WI38 (cell line): ENCODE data around the gene ARHGEF7.

ENCODE experiments used
- H3K4me3 ChIP-seq: 2 replicates; pipeline ENCODE4 v1.5.1; 2011; ENCODE audit warnings: low read depth, mild to moderate bottlenecking, control low read depth, low read length
- CTCF ChIP-seq: IDR thresholded peaks from 2 replicates; pipeline ENCODE4 v1.5.1; 2012; ENCODE audit warnings: low read depth, mild to moderate bottlenecking, control low read depth, low read length

The ARHGEF7 gene

GRCh38 chr13:111219950-111220349 is 104.8 kb downstream of the ARHGEF7 start:
- H3K4me3 ChIP-seq, result no peak overlapping the region
- TF ChIP-seq CTCF, result no peak

GRCh38 chr13:111225166-111225565 is 110.1 kb downstream of the ARHGEF7 start:
- TF ChIP-seq CTCF, result no peak
- no peak overlapping the region for H3K4me3 ChIP-seq

GRCh38 chr13:111225810-111226546 is 110.9 kb downstream of the ARHGEF7 start:
- no peak overlapping the region for H3K4me3 ChIP-seq
- TF ChIP-seq CTCF, result no peak

- no peak for TF ChIP-seq CTCF
- H3K4me3 ChIP-seq, result no peak overlapping the region
Observed at GRCh38 chr13:111227405-111227804, 112.3 kb downstream of the ARHGEF7 start.

DNA sequence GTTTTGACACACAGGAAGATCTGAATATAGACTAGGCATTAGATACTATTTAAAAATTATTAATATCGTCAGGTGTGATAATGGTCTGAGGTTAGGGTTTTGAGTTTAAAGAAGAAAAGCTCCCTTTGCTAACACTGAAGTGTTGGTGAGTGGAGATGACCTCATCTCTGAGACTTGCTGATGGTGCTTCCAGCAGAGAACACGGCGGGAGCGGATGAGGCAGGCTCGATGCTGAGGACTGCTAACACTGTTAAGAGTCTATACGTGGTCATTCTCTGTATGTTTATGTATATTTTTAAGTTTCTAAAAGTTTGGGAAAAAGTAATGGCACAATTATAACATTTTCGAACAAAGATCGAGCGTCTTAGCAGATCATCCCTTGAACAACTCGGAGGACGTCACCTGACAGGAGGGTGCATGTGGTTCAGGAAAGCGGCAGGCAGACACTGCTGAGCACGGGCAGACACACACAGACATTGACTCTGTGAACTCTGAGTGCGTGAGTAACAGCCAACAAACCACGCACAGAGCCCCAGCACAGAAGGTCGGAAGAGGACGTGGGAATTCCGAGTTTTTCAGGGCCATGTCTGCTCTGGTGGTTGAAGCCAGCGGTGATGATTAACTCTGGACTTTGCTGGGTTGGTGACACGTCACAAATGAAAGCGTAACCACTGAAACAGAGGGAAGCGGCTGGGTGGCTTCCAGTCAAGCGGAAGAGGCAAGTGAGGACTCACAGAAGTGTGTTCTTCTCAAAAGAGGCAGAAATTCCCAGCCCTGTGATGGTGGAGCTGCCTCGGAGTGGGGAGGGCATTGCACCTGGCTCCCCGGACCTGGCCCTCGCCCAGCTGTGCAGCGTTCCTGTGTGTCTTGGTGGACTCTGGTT is 113.4 kb downstream of the ARHGEF7 start:
- TF ChIP-seq CTCF, result no peak
- H3K4me3 ChIP-seq, result no peak overlapping the region

- TF ChIP-seq CTCF, result no peak
- no peak overlapping the region for H3K4me3 ChIP-seq
Observed at GRCh38 chr13:111230385-111230930, 115.3 kb downstream of the ARHGEF7 start.

DNA sequence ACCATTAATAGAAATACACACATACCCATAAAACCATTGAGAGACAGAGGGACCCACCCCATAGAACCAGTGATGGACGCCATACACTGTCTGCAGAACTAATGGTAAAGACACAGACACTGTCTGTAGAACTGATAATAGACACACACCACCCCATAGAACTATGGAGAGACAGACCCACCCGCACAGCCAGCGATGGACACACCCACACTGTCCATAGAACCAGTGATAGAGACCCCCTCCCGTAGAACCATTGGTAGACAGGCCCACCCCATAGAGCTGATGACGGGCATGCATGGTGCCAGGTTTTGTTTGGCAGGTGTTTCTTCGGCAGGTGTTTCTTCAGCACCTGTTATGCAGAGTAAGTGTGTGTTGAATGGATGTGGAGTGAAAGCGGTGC is 117.1 kb downstream of the ARHGEF7 start:
- H3K4me3 ChIP-seq, result no peak overlapping the region
- TF ChIP-seq CTCF, result no peak
